Type B pancreatic cell (in vitro differentiated cells): ENCODE results near the gene UBL4A. TPM values are rescaled to one million over a fixed set of nuclear protein-coding genes. Genes with fewer than 3 reads are reported as not detected.

Experiments
- DNase-seq: peaks from one replicate; pipeline ENCODE4 v3.0.0; 2021; ENCODE audit warnings: mixed read lengths; ENCODE audit not compliant: unreplicated experiment; ENCODE audit errors: extremely low spot score
- H3K27ac Mint-ChIP-seq: 2 replicates; pipeline ENCODE4 v1.8.0; 2021; ENCODE audit warnings: mild to moderate bottlenecking, mixed read lengths
- H3K27me3 Mint-ChIP-seq: 2 replicates; pipeline ENCODE4 v1.8.0; 2021; ENCODE audit warnings: mixed read lengths
- H3K36me3 Mint-ChIP-seq: 2 replicates; pipeline ENCODE4 v1.8.0; 2021; ENCODE audit warnings: mixed read lengths
- H3K4me1 Mint-ChIP-seq: one replicate; pipeline ENCODE4 v1.8.0; 2021; ENCODE audit warnings: mixed read lengths; ENCODE audit not compliant: unreplicated experiment
- H3K4me3 Mint-ChIP-seq: 2 replicates; pipeline ENCODE4 v1.8.0; 2021; ENCODE audit warnings: mild to moderate bottlenecking, mixed read lengths
- H3K9me3 Mint-ChIP-seq: 2 replicates; pipeline ENCODE4 v1.8.0; 2021; ENCODE audit warnings: mixed read lengths
- long read RNA-seq: library from polyadenylated mRNA; unstranded; transcript quantifications from one replicate; pipeline ENCODE4 v2.0.0, GENCODE V29; 2020
- total RNA-seq: library from RNA; stranded (reverse); gene quantifications from 2 replicates; pipeline ENCODE4 v1.2.1, GENCODE V29; 2021; ENCODE audit warnings: low replicate concordance
- TF ChIP-seq, protein P1 (sequence below): fragments of 200-600 bp; sonication (generic); conservative IDR thresholded peaks from 2 replicates; pipeline ENCODE4 v1.5.0; 2021; ENCODE audit warnings: antibody characterized with exemption, mild to moderate bottlenecking

The UBL4A gene
- total RNA-seq, result 23.3 and 28.7 TPM in 2 replicates
- long read RNA-seq, transcript UBL4A-202 (4 exons, 2,382 nt), result major isoform, 56 of 65 reads
- long read RNA-seq, partial matches to known transcripts, result 0 of 65 reads
- long read RNA-seq, other reads (novel, unspliced or antisense), result 6 of 65 reads

GRCh38 chrX:154486396-154487207, at the start of gene UBL4A:
Gene UBL4A (minus strand): TSS chrX:154486615. CDS start chrX:154486584, 31 bp downstream.
- H3K36me3 Mint-ChIP-seq, result no peaks in the 10 kb centered on the region
- peak; percentile 74 for DNase-seq
- H3K4me3 Mint-ChIP-seq, result peak within 1 kb of the TSS; percentile 84
- TF ChIP-seq, protein P1, sequence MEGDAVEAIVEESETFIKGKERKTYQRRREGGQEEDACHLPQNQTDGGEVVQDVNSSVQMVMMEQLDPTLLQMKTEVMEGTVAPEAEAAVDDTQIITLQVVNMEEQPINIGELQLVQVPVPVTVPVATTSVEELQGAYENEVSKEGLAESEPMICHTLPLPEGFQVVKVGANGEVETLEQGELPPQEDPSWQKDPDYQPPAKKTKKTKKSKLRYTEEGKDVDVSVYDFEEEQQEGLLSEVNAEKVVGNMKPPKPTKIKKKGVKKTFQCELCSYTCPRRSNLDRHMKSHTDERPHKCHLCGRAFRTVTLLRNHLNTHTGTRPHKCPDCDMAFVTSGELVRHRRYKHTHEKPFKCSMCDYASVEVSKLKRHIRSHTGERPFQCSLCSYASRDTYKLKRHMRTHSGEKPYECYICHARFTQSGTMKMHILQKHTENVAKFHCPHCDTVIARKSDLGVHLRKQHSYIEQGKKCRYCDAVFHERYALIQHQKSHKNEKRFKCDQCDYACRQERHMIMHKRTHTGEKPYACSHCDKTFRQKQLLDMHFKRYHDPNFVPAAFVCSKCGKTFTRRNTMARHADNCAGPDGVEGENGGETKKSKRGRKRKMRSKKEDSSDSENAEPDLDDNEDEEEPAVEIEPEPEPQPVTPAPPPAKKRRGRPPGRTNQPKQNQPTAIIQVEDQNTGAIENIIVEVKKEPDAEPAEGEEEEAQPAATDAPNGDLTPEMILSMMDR, result no peak
- no peaks in the 10 kb centered on the region for H3K9me3 Mint-ChIP-seq
- H3K27ac Mint-ChIP-seq, result peak within 1 kb of the TSS; percentile 75
- no peaks in the 10 kb centered on the region for H3K4me1 Mint-ChIP-seq
- no peaks in the 10 kb centered on the region for H3K27me3 Mint-ChIP-seq

GRCh38 chrX:154535892-154536291, 49.5 kb upstream of the UBL4A start:
- DNase-seq, result no peak
- Mint-ChIP-seq H3K4me3 (no peak overlapping the region), H3K4me1 (peaks cover 6% of the 10 kb centered on the region), H3K36me3 (no peaks in the 10 kb centered on the region), H3K9me3 (no peaks in the 10 kb centered on the region), H3K27ac (no peak overlapping the region), H3K27me3 (no peaks in the 10 kb centered on the region)
- TF ChIP-seq, protein P1, result no peak

DNA sequence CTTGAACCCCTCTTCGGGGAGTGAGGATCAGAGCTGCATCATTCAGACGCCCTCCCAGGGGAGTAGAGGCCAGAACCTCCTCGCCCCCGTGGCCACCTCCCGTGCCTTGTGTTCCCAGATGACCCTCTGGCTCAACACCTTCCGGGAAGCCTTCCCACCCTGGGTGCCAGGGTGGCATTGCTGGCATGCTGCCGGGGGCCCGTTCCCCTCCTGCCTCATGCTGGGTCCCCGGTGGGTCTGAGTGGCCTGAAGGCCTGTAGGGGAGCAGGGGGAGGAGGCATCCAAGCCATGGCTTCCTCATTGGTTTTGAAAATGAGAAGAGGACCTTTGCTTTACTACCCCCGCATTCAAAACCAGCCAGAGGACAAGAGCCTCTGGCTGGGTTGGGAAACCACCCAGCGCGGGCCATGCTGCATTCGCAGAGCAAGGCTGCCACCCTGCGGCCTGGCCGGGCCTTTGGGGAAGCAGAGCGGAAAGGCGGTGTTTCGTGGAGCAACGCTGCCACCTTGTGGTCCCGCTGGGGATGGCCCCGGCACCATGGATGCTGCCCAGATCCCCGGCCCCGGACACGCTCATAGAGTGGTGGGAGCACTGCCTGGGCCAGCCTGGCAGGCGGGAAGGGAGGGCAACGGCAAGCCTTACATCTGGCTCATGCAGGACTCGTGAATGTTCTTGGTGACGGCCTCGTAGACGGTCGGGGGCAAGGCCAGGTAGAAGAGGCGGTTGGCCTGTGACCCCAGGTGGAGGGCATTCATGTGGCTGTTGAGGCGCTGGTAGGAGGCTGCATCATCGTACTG, 48.3 kb upstream of the UBL4A start:
- H3K9me3 Mint-ChIP-seq, result no peaks in the 10 kb centered on the region
- TF ChIP-seq, protein P1, result peak; percentile 94
- H3K4me3 Mint-ChIP-seq, result no peak overlapping the region
- DNase-seq, result peak; percentile 90
- peaks cover 6% of the 10 kb centered on the region for H3K4me1 Mint-ChIP-seq
- no peaks in the 10 kb centered on the region for H3K27me3 Mint-ChIP-seq
- no peaks in the 10 kb centered on the region for H3K36me3 Mint-ChIP-seq
- H3K27ac Mint-ChIP-seq, result no peak overlapping the region

GRCh38 chrX:154532690-154533089, 46.3 kb upstream of the UBL4A start:
- TF ChIP-seq, protein P1, result no peak
- Mint-ChIP-seq H3K4me1 (no peaks in the 10 kb centered on the region), H3K27me3 (no peaks in the 10 kb centered on the region), H3K27ac (no peak overlapping the region), H3K36me3 (no peaks in the 10 kb centered on the region), H3K4me3 (no peak overlapping the region), H3K9me3 (no peaks in the 10 kb centered on the region)
- DNase-seq, result no peak

DNA sequence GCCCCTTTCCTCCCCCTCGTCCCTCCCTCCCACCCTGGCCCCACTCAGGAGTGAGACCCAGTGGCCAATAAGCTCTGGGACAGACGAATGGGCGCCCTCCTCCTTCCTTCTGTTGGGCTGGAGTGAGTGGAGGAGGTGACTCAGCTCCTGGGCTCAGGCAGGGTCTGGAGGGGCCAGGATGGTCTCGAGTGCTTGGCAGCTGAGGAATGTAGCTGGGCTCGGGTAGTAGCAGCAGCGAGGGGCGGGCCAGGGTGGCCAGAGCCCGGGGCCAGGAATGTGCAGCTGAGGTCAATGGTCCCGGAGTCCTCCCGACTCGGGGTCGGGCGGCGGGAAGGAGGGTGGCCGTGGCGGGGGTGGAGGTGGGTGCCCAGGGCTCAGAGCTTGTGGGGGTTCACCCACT, 45.2 kb upstream of the UBL4A start:
- Mint-ChIP-seq H3K36me3 (no peaks in the 10 kb centered on the region), H3K4me1 (no peaks in the 10 kb centered on the region), H3K27me3 (no peaks in the 10 kb centered on the region), H3K9me3 (no peaks in the 10 kb centered on the region), H3K27ac (no peak overlapping the region), H3K4me3 (no peak overlapping the region)
- TF ChIP-seq, protein P1, result no peak
- DNase-seq, result no peak
